Stimulated activated naive CD4-positive, alpha-beta T cell treated with Interleukin-2 at 50 U/mL for 16 hours (primary cell): Measurements from ENCODE around the gene GPR63.
"Not testable (repeated sequence)": the region's sequence is repeated elsewhere in the genome, so short reads cannot be mapped to it uniquely, and the experiment has no call there.

ENCODE experiments used
- DNase-seq: peaks from one replicate; lab custom pipeline; 2025; lab: John Stamatoyannopoulos, UW

The GPR63 gene

DNA sequence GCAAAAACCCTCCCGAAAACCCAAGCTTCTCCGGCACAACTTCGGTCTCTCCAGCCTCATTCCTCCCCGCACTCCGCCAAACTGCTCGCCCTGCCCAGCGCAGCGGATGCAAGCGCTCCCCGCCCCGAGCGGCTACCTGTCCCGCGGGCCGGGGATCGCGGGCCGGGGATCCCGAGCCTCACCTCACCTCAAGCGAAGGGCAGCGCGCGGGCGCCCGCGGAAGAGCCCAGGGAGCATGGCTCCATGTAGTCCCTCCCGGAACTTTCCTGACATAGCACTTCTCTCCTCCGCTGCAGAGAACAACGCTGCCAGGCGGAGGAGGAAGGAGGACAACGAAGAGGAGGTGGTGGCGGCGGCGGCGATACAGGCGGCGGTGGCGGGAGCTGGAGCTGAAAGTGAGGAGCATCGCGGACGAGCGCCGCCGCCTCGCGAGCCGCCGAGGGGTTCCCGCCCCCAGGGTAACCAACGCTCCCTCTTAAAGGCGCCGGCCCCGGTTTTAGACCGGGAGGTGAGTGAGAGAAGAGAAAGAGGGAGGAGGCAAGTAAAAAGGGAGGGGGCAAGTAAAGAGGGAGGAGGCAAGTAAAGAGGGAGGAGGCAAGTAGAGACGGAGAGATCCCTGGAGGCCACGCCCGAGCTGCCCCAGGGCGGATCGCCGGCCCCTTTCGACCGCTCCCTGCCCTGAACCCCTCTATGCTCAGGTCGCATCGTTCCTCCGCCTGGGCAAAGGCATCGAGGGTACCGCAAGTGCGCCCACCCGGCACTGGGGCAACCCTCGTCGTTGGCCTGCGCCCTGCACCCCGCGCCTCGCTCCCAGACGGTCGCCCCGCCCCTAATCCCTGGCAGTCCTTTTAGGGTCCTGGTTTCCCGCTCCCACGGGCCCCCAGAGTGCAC lies at the start of gene GPR63:
Gene GPR63, minus strand, starts transcription at position 397 of the 891 bp plus-strand sequence. CDS start 37,746 bp downstream, outside the sequence.
- DNase-seq, result peak; percentile 67

- no peak for DNase-seq
Observed at GRCh38 chr6:96886519-96886918, 49.2 kb upstream of the GPR63 start.

DNA sequence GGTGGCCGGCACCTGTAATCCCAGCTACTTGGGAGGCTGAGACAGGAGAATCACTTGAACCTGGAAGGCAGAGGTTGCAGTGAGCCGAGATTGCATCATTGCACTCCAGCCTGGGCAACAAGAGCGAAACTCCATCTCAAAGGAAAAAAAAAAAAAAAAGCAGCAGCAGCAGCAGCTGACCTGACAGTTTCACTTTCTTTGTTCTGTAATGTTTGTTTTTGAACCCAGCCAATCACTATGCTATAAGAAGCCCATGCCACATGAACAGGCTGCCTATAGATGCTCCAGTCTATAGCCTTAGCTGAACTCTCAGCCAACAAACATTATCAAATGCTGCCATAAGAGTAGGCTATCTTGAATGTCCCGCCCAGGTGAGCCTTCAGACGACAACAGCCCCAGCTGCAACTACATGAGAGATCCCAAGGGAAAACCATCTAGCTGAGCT lies 47.9 kb upstream of the GPR63 start:
- not testable (repeated sequence) for DNase-seq

DNA sequence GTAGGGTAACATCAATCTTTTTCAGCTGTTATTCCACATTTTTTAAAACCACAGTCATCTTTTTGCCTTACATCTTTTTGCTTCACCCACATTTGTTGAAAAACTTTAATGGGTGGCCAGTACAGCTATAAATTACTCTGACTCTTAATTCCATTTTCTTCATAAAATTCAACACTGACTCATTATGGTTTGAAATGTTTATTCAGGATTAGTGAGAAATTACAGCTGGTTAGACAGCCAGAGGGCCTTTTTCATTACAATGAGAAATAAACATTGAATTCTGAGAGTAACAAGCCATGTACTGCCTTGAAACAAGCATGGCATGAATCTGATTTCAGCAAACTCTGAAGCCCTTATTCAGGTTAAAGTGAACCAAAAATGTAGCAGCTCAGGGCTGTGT lies 40.9 kb upstream of the GPR63 start:
- DNase-seq, result no peak

DNA sequence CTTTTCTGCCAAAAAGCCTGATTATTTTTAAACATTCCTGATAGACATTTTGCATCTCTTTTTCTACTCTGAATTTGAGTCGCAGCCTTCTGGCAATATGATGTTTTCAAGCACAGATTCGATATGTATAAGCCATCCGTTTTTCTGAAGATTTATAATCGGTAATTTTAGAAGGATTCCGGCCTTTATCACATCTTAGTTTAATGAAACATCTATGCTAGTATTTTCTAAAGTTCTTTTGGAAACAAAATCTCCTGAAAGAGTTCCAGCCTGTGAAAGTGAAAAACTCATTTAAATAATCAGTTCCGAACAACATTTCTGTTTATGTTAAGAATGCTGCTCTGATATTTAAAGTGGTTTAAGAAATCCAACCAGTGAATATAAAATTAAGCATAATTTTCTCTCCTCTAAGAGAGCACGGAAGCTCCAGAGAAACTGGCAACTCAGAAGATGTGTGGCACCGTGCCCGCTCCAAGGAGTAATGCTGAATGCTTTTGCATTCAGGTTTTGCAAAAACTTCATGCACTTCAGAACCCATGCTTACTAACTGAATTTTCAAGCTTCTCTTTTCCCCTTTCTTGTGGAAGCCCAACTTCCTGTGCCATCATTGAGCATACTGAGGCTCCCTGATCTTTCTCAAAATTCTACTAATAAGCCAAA lies 39.7 kb upstream of the GPR63 start:
- DNase-seq, result no peak

- no peak for DNase-seq
Observed at GRCh38 chr6:96872976-96873375, 35.7 kb upstream of the GPR63 start.

DNA sequence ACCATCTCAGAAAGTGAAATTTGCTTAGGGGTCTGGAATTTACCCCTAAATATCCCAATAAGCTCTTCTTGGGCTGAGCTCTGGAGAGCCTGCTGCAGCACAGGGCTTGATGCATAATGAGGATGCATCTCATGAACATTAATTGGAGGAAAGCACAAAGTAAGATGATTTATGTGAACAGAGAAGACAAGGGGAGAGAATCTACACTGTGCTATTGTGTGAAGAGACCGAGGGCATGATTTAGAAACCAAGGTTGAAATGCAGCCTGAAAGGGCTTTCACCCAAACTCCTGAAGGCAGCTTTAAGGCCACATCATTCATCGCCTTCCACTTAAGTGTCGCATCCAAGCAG lies 27.8 kb upstream of the GPR63 start:
- no peak for DNase-seq

DNA sequence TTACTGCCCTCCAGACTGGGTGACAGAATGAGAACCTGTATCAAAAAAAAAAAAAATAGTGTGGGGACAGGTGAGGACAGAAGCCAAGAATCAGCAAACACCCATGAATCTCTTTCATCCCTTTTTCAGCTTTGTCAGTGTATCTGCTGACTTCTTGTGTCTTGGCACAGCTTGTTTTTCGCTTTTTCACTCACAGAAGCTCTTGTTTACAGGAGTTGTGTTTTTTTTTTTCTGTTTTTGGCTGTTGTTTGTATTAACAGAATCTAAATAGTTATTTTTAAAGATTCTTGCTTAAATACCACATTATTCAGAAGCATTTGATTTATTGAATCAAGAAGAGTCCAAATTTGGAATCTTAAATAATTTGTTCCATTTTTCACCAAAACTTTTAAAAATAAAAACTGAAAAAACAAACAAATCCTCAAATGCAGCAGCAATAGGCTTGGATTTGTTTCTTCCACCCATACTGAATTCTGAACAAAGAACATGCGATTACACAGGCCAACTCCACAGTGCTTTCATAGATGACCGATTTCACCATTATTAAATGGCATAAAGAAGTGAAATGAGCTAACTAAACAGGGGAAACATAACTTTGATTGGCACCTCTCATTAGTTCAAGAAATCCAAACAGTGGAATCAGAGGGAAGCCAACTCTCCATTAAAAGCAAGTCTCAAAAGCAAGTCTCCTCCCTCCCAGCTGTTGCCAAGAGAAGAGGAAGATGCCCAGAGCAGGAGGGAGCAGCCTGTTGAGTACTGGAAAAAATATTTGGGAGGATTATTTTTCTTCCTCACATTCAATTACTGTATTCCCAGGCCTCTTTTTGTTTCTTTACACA lies 27.2 kb upstream of the GPR63 start:
- DNase-seq, result no peak

DNA sequence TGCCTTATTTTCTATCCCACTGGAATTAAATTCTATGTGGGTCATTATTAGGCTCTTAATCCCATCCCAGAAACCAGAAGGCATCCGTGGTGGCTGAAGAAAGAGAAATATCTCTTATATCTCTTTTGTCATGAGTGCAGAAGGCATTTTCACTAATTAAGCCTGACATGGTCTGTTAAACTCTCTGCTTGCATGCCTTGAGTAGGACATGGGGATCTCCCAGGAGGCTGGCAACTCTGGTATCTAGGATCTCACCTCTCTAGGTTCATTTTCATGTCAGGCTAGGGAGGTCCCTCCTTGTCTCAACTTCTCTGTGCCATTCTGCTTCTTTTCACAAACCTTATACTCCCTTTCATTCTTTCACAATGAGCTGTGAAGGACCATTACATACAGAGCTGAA lies 25.3 kb upstream of the GPR63 start:
- DNase-seq, result no peak

- no peak for DNase-seq
Observed at GRCh38 chr6:96861588-96861987, 24.3 kb upstream of the GPR63 start.

DNA sequence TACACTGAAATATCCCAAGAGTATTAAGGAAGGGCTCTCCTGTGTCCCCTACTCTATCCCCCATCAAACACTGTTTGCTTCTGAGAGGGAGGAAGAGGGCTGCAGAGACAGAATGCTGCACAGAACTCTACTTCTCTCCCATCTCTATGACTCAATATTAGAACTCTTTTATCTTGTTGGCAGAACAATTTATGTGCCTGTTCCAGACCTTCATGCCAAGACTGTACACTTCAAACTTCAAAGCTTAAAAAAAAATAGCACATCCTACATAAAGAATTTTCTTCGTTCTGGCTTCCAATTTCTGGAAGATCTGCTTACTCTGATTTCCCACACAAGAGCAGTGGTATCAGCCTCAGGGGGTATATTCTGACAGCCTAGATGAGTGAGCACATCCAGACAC lies 19.6 kb upstream of the GPR63 start:
- no peak for DNase-seq

DNA sequence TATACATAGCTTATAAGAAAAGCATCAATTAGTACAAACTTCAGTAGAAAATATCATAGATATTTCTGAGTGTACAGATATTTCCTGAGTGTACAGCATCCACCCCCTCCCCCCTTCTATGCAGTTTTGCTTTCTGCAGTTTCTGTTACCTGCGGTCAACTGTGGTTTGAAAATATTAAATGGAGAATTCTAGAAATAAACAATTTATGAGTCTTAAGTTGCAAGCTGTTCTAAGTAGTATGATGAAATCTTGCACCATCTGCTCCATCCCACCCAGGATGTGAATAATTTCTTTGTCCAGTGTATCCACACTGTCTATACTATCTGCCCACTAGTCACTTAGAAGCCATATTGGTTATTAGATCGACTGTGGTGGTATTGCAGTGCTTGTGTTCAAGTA lies 15.8 kb upstream of the GPR63 start:
- no peak for DNase-seq

GRCh38 chr6:96852605-96853004 lies 15.3 kb upstream of the GPR63 start:
- no peak for DNase-seq

DNA sequence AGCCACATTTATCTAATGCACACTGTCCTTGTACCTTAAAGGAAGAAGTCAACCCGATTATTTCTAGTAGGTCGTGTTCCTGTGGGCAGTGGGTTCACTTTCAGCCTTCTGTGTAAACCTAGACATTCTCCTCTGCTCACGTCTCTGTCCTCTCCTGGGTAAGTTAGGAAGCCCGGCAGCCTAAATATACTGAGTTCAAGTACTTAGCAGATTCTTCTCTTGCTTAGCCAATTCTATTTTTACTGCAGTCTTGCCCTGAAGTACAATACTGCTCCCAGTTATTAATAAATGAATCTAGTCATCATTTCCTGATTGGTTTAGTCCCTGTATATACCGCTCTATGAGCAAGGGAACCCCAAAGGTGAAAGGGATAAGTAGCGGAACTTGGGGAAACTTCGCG lies 14.6 kb upstream of the GPR63 start:
- DNase-seq, result no peak

DNA sequence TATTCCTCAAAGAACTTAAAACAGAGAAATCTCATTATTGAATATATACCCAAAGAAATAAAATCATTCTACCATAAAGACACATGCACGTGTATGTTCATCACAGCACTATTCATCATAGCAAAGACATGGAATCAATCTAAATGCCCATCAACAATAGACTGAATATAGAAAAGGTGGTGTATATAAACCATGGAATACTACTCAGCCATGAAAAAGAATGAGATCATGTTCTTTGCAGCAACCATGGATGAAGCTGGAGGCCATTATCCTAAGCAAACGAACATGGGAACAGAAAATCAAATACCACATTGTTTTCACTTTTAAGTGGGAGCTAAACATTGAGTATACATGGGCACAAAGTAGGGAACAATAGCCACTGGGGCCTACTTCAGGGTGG lies 12.3 kb upstream of the GPR63 start:
- no peak for DNase-seq

GRCh38 chr6:96844530-96844929 lies 7.3 kb upstream of the GPR63 start:
- no peak for DNase-seq

- no peak for DNase-seq
Observed at GRCh38 chr6:96841345-96841744, 4.1 kb upstream of the GPR63 start.

DNA sequence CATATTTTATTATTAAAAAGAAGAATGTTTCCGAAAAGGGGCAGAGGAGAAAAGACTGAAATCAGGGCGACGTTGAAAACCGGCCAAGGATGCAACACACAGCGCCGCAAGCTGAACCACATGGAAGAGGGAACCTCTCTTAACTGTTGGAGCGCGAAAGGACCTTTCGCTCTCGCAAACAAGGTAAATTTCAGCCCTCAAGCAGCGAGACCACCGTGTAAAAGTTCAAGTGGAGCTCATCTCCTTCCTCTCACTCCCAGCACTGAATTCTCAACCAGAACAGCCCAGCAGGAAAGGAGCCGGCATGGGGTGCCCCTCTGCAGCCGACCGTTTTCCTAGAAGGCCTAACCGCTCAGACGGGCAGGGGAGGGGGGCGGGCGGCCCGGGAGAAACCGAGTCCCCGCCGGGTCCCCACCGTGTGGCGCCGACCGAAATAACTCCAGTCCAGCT lies 621 bp downstream of the GPR63 start:
- DNase-seq, result peak; percentile 3

- DNase-seq, result no peak
Observed at GRCh38 chr6:96834070-96834469, 3.2 kb downstream of the GPR63 start.

GRCh38 chr6:96832780-96833179 lies 4.5 kb downstream of the GPR63 start:
- no peak for DNase-seq

- DNase-seq, result no peak
Observed at GRCh38 chr6:96826865-96827264, 10.4 kb downstream of the GPR63 start.

DNA sequence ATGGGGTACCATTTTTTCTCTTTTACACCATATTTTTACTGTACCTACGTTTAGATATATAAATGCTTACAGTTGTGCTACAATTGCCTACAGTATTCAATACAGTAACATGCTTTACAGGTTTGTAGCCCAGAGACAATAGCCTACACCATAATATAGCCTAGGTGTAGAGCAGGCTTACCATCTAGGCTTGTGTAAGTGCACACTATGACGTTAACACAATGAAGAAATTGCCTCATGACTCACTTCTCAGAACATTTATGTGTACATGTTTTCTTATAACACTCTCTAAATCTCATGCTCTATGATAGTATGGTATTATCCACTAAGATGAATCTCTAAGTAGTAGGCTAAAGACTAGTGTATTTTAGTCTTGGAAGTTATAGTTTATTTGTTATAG lies 13.5 kb downstream of the GPR63 start:
- DNase-seq, result no peak

GRCh38 chr6:96821034-96821433 lies 16.2 kb downstream of the GPR63 start:
- no peak for DNase-seq
